ENCODE data around the gene NPR3. TPM values are rescaled to one million over a fixed set of nuclear protein-coding genes. Genes with fewer than 3 reads are reported as not detected.
A peak's percentile ranks its signal among the peaks of the same experiment; 100 is the strongest.

The NPR3 gene
- total RNA-seq, 1 experiment from 2014 or later: 5.8 TPM

GRCh38 chr5:32808783-32809182 is 97.7 kb downstream of the NPR3 start:
- no peak for DNase-seq
- Histone ChIP-seq H3K36me3 (no peaks in the 10 kb centered on the region), H3K9me3 (peaks cover 6% of the 10 kb centered on the region), H3K27me3 (no peaks in the 10 kb centered on the region), H3K4me3 (no peak overlapping the region)

- Histone ChIP-seq H3K27me3 (no peaks in the 10 kb centered on the region), H3K36me3 (no peaks in the 10 kb centered on the region), H3K4me3 (no peak overlapping the region), H3K9me3 (peaks cover 10% of the 10 kb centered on the region)
- DNase-seq: peak; percentile 51
These were observed 99.7 kb downstream of the NPR3 start for GRCh38 chr5:32810804-32811203.

GRCh38 chr5:32812399-32812798 is 101.3 kb downstream of the NPR3 start:
- Histone ChIP-seq H3K4me3 (no peak overlapping the region), H3K36me3 (no peaks in the 10 kb centered on the region), H3K27me3 (no peaks in the 10 kb centered on the region)

GRCh38 chr5:32814141-32814540 is 103.0 kb downstream of the NPR3 start:
- DNase-seq: no peak
- Histone ChIP-seq H3K27me3 (no peaks in the 10 kb centered on the region), H3K9me3 (peaks cover 10% of the 10 kb centered on the region), H3K36me3 (no peaks in the 10 kb centered on the region), H3K4me3 (no peak overlapping the region)

More at GRCh38 chr5:32812399-32812798, 101.3 kb downstream of the NPR3 start:
- no peak for DNase-seq
- H3K9me3 ChIP-seq: peaks cover 10% of the 10 kb centered on the region

- Histone ChIP-seq H3K4me3 (no peak overlapping the region), H3K36me3 (no peaks in the 10 kb centered on the region), H3K9me3 (peaks cover 10% of the 10 kb centered on the region), H3K27me3 (no peaks in the 10 kb centered on the region)
- DNase-seq: peak; percentile 59
These were observed 103.5 kb downstream of the NPR3 start for GRCh38 chr5:32814620-32815019.

- DNase-seq: no peak
- H3K9me3 ChIP-seq: no peaks in the 10 kb centered on the region
- H3K27me3 ChIP-seq: no peaks in the 10 kb centered on the region
- no peaks in the 10 kb centered on the region for H3K36me3 ChIP-seq
- no peak overlapping the region for H3K4me3 ChIP-seq
These were observed 116.9 kb downstream of the NPR3 start for GRCh38 chr5:32827981-32828380.

GRCh38 chr5:32828492-32828891 is 117.4 kb downstream of the NPR3 start:
- H3K36me3 ChIP-seq: no peaks in the 10 kb centered on the region
- H3K4me3 ChIP-seq: no peak overlapping the region
- no peaks in the 10 kb centered on the region for H3K9me3 ChIP-seq
- H3K27me3 ChIP-seq: no peaks in the 10 kb centered on the region
- DNase-seq: no peak

- Histone ChIP-seq H3K27me3 (no peaks in the 10 kb centered on the region), H3K4me3 (no peak overlapping the region), H3K9me3 (no peaks in the 10 kb centered on the region), H3K36me3 (no peaks in the 10 kb centered on the region)
- peak; percentile 31 for DNase-seq
These were observed 120.5 kb downstream of the NPR3 start for GRCh38 chr5:32831624-32832023.

GRCh38 chr5:32833127-32833526 is 122.0 kb downstream of the NPR3 start:
- Histone ChIP-seq H3K4me3 (no peak overlapping the region), H3K9me3 (no peaks in the 10 kb centered on the region), H3K36me3 (no peaks in the 10 kb centered on the region), H3K27me3 (no peaks in the 10 kb centered on the region)
- DNase-seq: no peak

GRCh38 chr5:32833663-32834062 is 122.5 kb downstream of the NPR3 start:
- Histone ChIP-seq H3K4me3 (no peak overlapping the region), H3K9me3 (no peaks in the 10 kb centered on the region), H3K36me3 (no peaks in the 10 kb centered on the region), H3K27me3 (no peaks in the 10 kb centered on the region)
- no peak for DNase-seq

GRCh38 chr5:32834251-32834650 is 123.1 kb downstream of the NPR3 start:
- Histone ChIP-seq H3K36me3 (no peaks in the 10 kb centered on the region), H3K9me3 (no peaks in the 10 kb centered on the region), H3K27me3 (no peaks in the 10 kb centered on the region), H3K4me3 (no peak overlapping the region)
- DNase-seq: no peak

- Histone ChIP-seq H3K36me3 (no peaks in the 10 kb centered on the region), H3K9me3 (no peaks in the 10 kb centered on the region), H3K4me3 (no peak overlapping the region), H3K27me3 (no peaks in the 10 kb centered on the region)
- DNase-seq: no peak
These were observed 125.1 kb downstream of the NPR3 start for GRCh38 chr5:32836176-32836575.

GRCh38 chr5:32837211-32837610 is 126.1 kb downstream of the NPR3 start:
- Histone ChIP-seq H3K4me3 (no peak overlapping the region), H3K27me3 (no peaks in the 10 kb centered on the region), H3K9me3 (no peaks in the 10 kb centered on the region), H3K36me3 (no peaks in the 10 kb centered on the region)
- DNase-seq: no peak

GRCh38 chr5:32839106-32839505 is 128.0 kb downstream of the NPR3 start:
- Histone ChIP-seq H3K27me3 (no peaks in the 10 kb centered on the region), H3K36me3 (no peaks in the 10 kb centered on the region), H3K9me3 (no peaks in the 10 kb centered on the region), H3K4me3 (no peak overlapping the region)
- no peak for DNase-seq

GRCh38 chr5:32840606-32841005 is 129.5 kb downstream of the NPR3 start:
- no peak for DNase-seq
- Histone ChIP-seq H3K4me3 (no peak overlapping the region), H3K27me3 (no peaks in the 10 kb centered on the region), H3K9me3 (no peaks in the 10 kb centered on the region), H3K36me3 (no peaks in the 10 kb centered on the region)

Other genes with a start within 250 kb of the NPR3 start
- gene SUB1, start 125.8 kb upstream of the NPR3 start, total RNA-seq (2014; rRNA removed; shearing (Covaris generic); ENCODE audit: low replicate concordance): 406 and 640 TPM in 2 replicates